Dermis lymphatic vessel endothelial cell (primary cell): ENCODE data around the gene ADCY9. TPM values are rescaled to one million over a fixed set of nuclear protein-coding genes. Genes with fewer than 3 reads are reported as not detected.

Source experiments
- total RNA-seq: library from RNA; depleted of rRNA; stranded (reverse); fragments of >200 nt; gene quantifications from 2 replicates; pipeline ENCODE4 v1.2.1, GENCODE V29; 2014

The ADCY9 gene
- 7.6 and 14.4 TPM in 2 replicates for total RNA-seq

DNA sequence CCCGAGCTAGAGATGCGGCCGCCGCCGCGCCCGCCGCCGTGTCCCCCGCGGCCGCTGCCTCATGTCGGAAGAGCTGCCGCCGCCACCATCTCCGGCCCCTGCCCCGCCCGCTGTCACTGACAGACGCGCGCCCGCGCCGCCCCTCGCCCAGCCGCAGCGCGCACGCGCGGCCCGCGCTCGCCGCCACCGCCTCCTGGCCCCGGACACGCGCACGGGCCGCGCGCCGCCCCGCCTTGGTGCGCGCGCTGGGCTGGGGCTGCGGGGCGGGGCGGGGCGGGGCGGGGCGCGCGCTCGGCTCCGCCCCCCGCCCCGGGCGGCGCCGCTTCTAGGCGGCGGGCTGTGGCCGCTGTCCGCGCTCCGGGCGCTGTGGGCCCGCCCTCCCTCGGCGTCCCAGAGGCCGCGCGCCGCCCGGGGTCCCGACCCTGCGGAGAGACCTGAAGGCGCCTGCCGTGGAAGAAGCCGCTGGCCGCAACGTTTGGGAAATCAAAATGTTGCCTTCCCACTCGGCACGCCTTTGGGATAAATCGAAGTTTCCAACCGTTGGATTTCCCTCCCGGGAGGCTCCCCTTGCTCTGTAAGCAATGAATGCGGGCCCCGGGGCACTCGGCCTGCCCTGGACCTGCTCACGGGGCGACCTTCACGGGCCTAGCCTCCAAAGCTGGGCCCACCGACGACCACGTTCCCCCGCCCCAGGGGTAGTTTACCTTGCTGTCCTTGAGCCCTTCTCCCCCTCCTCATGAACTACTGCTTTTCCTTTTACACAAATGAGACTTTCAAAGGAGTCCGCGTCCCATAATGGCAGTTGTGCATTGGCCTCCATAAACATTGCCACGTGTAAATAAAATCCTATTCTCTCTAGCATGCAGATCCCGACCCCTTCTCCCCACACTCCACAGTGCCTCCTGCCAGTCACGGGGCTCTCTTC lies at the start of gene ADCY9:
TSS of gene ADCY9 (minus strand) at position 118 of the 925 bp plus-strand sequence. CDS start 1,000 bp downstream, outside the sequence.

Other genes starting within 250 kb of the ADCY9 start
- 10.4 and 13.9 TPM in 2 replicates for gene CREBBP, start 235.7 kb downstream of the ADCY9 start, total RNA-seq
- gene SRL, start 125.6 kb upstream of the ADCY9 start, total RNA-seq = 0.09 and 0.11 TPM in 2 replicates
- gene TFAP4, start 156.6 kb upstream of the ADCY9 start, total RNA-seq = 3.4 and 4.8 TPM in 2 replicates
- 0.43 and 0.54 TPM in 2 replicates for gene GLIS2, start 199.6 kb upstream of the ADCY9 start, total RNA-seq
- 15.0 and 16.4 TPM in 2 replicates for gene PAM16, start 234.9 kb upstream of the ADCY9 start, total RNA-seq